ENCODE data around the gene TECPR2. TPM values are rescaled to one million over a fixed set of nuclear protein-coding genes. Genes with fewer than 3 reads are reported as not detected.

The TECPR2 gene
- total RNA-seq, 1 experiment from 2014 or later, result 21.3 TPM

- TF ChIP-seq, protein P1, sequence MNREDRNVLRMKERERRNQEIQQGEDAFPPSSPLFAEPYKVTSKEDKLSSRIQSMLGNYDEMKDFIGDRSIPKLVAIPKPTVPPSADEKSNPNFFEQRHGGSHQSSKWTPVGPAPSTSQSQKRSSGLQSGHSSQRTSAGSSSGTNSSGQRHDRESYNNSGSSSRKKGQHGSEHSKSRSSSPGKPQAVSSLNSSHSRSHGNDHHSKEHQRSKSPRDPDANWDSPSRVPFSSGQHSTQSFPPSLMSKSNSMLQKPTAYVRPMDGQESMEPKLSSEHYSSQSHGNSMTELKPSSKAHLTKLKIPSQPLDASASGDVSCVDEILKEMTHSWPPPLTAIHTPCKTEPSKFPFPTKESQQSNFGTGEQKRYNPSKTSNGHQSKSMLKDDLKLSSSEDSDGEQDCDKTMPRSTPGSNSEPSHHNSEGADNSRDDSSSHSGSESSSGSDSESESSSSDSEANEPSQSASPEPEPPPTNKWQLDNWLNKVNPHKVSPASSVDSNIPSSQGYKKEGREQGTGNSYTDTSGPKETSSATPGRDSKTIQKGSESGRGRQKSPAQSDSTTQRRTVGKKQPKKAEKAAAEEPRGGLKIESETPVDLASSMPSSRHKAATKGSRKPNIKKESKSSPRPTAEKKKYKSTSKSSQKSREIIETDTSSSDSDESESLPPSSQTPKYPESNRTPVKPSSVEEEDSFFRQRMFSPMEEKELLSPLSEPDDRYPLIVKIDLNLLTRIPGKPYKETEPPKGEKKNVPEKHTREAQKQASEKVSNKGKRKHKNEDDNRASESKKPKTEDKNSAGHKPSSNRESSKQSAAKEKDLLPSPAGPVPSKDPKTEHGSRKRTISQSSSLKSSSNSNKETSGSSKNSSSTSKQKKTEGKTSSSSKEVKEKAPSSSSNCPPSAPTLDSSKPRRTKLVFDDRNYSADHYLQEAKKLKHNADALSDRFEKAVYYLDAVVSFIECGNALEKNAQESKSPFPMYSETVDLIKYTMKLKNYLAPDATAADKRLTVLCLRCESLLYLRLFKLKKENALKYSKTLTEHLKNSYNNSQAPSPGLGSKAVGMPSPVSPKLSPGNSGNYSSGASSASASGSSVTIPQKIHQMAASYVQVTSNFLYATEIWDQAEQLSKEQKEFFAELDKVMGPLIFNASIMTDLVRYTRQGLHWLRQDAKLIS (CRISPR knock-in tag; IDR thresholded peaks at IDR 0.05; ENCODE audit: borderline replicate concordance), result no peak
- TF ChIP-seq SP1 (CRISPR knock-in tag; conservative IDR thresholded peaks at IDR 0.05) (no peak), ZNF138 (CRISPR knock-in tag; conservative IDR thresholded peaks at IDR 0.05) (no peak), ATF3 (CRISPR knock-in tag; conservative IDR thresholded peaks at IDR 0.05) (no peak), JAZF1 (CRISPR knock-in tag; IDR thresholded peaks at IDR 0.05) (no peak), FOXJ3 (CRISPR knock-in tag; IDR thresholded peaks at IDR 0.05; ENCODE audit: borderline replicate concordance) (no peak)
These were observed 165.9 kb downstream of the TECPR2 start (continued) for GRCh38 chr14:102528431-102529170.

DNA sequence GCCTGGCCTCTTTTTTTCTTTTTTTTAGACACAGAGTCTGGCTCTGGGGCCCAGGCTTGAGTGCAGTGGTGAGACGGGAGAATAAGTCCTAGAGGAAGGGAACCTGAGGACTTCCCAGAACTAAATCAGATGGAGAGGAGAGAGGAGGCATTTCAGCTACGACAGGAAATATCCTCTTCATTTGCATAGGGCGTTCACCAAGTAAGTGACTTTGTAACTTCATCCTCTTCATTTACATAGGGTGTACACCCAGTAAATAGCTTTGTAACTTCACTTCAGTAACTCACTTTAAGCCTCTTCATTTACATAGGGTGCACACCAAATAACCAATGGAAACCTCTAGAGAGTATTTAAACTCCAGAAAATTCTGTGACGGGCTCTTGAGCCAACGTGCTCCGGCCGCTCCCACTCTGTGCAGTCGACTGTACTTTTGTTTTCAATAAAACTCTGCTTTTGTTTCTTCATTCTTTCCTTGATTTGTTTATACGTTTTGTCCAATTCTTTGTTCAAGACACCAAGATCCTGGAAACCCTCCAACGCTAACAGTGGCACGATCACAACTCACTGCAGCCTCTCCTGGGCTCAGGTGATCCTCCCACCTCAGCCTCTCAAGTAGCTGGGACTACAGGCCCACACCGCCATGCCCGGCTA lies 168.2 kb downstream of the TECPR2 start:
- ATAC-seq, result no peak

More for the DNA sequence above, 168.2 kb downstream of the TECPR2 start:
- POLR2A ChIA-PET, result no interaction called here
- no peak for DNase-seq (ENCODE audit: low spot score)
- Mint-ChIP-seq H3K4me1 (peaks cover 11% of the 10 kb centered on the region), H3K9me3 (no peaks in the 10 kb centered on the region), H3K4me3 (no peak overlapping the region), H3K36me3 (no peaks in the 10 kb centered on the region), H3K27me3 (ENCODE audit: low read depth) (no peaks in the 10 kb centered on the region; the same call in 1 of the 2 replicates), H3K27ac (no peak overlapping the region; the same call in 1 of the 2 replicates)
- CTCF ChIA-PET, result interaction anchor here (1.7 kb wide), 1 partner anchor 64 kb away, joined by 4 read pairs; no protein-coding TSS in a partner anchor
- TF ChIP-seq ZNF425 (CRISPR knock-in tag; conservative IDR thresholded peaks at IDR 0.05) (no peak), RELA (CRISPR knock-in tag; IDR thresholded peaks at IDR 0.05; ENCODE audit: borderline replicate concordance) (no peak), TEAD4 (CRISPR knock-in tag; IDR thresholded peaks at IDR 0.05) (no peak), ZNF512 (CRISPR knock-in tag; IDR thresholded peaks at IDR 0.05; ENCODE audit: borderline replicate concordance) (no peak), KAT7 (CRISPR knock-in tag; IDR thresholded peaks at IDR 0.05; ENCODE audit: borderline replicate concordance) (no peak), TEAD1 (CRISPR knock-in tag; IDR thresholded peaks at IDR 0.05) (no peak), FOXJ3 (CRISPR knock-in tag; IDR thresholded peaks at IDR 0.05; ENCODE audit: borderline replicate concordance) (no peak)
- TF ChIP-seq, protein P2, sequence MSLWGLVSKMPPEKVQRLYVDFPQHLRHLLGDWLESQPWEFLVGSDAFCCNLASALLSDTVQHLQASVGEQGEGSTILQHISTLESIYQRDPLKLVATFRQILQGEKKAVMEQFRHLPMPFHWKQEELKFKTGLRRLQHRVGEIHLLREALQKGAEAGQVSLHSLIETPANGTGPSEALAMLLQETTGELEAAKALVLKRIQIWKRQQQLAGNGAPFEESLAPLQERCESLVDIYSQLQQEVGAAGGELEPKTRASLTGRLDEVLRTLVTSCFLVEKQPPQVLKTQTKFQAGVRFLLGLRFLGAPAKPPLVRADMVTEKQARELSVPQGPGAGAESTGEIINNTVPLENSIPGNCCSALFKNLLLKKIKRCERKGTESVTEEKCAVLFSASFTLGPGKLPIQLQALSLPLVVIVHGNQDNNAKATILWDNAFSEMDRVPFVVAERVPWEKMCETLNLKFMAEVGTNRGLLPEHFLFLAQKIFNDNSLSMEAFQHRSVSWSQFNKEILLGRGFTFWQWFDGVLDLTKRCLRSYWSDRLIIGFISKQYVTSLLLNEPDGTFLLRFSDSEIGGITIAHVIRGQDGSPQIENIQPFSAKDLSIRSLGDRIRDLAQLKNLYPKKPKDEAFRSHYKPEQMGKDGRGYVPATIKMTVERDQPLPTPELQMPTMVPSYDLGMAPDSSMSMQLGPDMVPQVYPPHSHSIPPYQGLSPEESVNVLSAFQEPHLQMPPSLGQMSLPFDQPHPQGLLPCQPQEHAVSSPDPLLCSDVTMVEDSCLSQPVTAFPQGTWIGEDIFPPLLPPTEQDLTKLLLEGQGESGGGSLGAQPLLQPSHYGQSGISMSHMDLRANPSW (CRISPR knock-in tag; conservative IDR thresholded peaks at IDR 0.05; ENCODE audit: low read depth), result no peak
- TF ChIP-seq, protein P3, sequence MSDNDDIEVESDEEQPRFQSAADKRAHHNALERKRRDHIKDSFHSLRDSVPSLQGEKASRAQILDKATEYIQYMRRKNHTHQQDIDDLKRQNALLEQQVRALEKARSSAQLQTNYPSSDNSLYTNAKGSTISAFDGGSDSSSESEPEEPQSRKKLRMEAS (CRISPR knock-in tag; IDR thresholded peaks at IDR 0.05), result no peak
